IMR-90 (cell line): Measurements from ENCODE around the gene DNAJC5G. TPM values are rescaled to one million over a fixed set of nuclear protein-coding genes. Genes with fewer than 3 reads are reported as not detected.

Experiments
- ATAC-seq: fragments of 200-7000 bp; cut with Tn5 transposase; 2 replicates; pipeline ENCODE4 v1.9.1; 2020; ENCODE audit warnings: low read depth, mild to moderate bottlenecking, moderate library complexity
- Bru-seq: library from RNA; stranded (reverse); fragments of 400-500 nt; gene quantifications from one replicate; lab custom pipeline; 2021; lab: Mats Ljungman, UMichigan
- BruChase-seq, 2 experiments: library from RNA; stranded (reverse); fragments of 400-500 nt; gene quantifications; one replicate each; lab custom pipeline; 2021; lab: Mats Ljungman, UMichigan
- BruUV-seq: library from RNA; stranded (reverse); fragments of 400-500 nt; replicated peaks from 2 replicates; lab custom pipeline; 2021; lab: Mats Ljungman, UMichigan
- CTCF ChIA-PET: fragments of 300-600 bp; formaldehyde crosslinking; extraction: SDS; loops from one replicate; lab custom pipeline; 2021; ENCODE audit warnings: antibody characterized with exemption; lab: Yijun Ruan, JAX
- POLR2A ChIA-PET: fragments of 300-600 bp; sonication (Branson Sonifier 250); formaldehyde crosslinking; loops from one replicate; lab custom pipeline; 2022; ENCODE audit warnings: antibody characterized with exemption; ENCODE audit not compliant: unreplicated experiment; lab: Charles Lee
- DNase-seq: peaks from one replicate; pipeline ENCODE4 v3.0.0; 2013
- H2AFZ ChIP-seq: replicated peaks from 2 replicates; pipeline ENCODE3; 2013; ENCODE audit warnings: low read length, mild to moderate bottlenecking; ENCODE audit not compliant: poor library complexity
- H2AK5ac ChIP-seq: 2 replicates; pipeline ENCODE4 v1.6.1; 2013; ENCODE audit warnings: low read depth, low read length, inconsistent platforms
- H2AK9ac ChIP-seq: replicated peaks from 2 replicates; pipeline ENCODE3; 2013; ENCODE audit warnings: mild to moderate bottlenecking, low read depth, low read length, moderate library complexity; ENCODE audit not compliant: poor library complexity
- H2BK120ac ChIP-seq: 2 replicates; pipeline ENCODE4 v1.6.1; 2013; ENCODE audit warnings: low read depth, low read length, inconsistent platforms
- H2BK15ac ChIP-seq: 3 replicates; pipeline ENCODE4 v1.6.1; 2013; ENCODE audit warnings: low read depth, low read length, inconsistent platforms
- H2BK20ac ChIP-seq: 2 replicates; pipeline ENCODE4 v1.6.1; 2013; ENCODE audit warnings: low read depth, mild to moderate bottlenecking, inconsistent platforms, low read length, moderate library complexity
- H2BK5ac ChIP-seq: 2 replicates; pipeline ENCODE4 v1.6.1; 2013; ENCODE audit warnings: mild to moderate bottlenecking, low read depth, low read length, inconsistent platforms; ENCODE audit not compliant: poor library complexity, severe bottlenecking
- H3K14ac ChIP-seq: replicated peaks from 2 replicates; pipeline ENCODE4 v1.6.1; 2013; ENCODE audit warnings: low read depth, low read length, inconsistent platforms
- H3K18ac ChIP-seq: 2 replicates; pipeline ENCODE4 v1.6.1; 2013; ENCODE audit warnings: low read depth, low read length, control low read depth
- H3K23ac ChIP-seq: 2 replicates; pipeline ENCODE4 v1.6.1; 2013; ENCODE audit warnings: low read depth, low read length, inconsistent platforms
- H3K27ac ChIP-seq: 2 replicates; pipeline ENCODE4 v1.5.1; 2013; ENCODE audit warnings: mild to moderate bottlenecking, control low read depth, low read length; ENCODE audit not compliant: insufficient read depth
- H3K27me3 ChIP-seq: 2 replicates; pipeline ENCODE4 v1.6.1; 2013; ENCODE audit warnings: low read length; ENCODE audit not compliant: control insufficient read depth, insufficient read depth
- H3K36me3 ChIP-seq: 2 replicates; pipeline ENCODE4 v1.6.1; 2013; ENCODE audit warnings: low read length, mixed read lengths; ENCODE audit not compliant: control insufficient read depth, insufficient read depth
- H3K4ac ChIP-seq: 2 replicates; pipeline ENCODE4 v1.6.1; 2013; ENCODE audit warnings: low read depth, low read length, inconsistent platforms
- H3K4me1 ChIP-seq: 2 replicates; pipeline ENCODE4 v1.6.1; 2013; ENCODE audit warnings: low read length, mixed read lengths; ENCODE audit not compliant: control insufficient read depth, insufficient read depth
- H3K4me2 ChIP-seq: 2 replicates; pipeline ENCODE4 v1.6.1; 2013; ENCODE audit warnings: low read depth, mild to moderate bottlenecking, control low read depth, low read length, moderate library complexity
- H3K4me3 ChIP-seq: 2 replicates; pipeline ENCODE4 v1.5.1; 2013; ENCODE audit warnings: low read depth, mild to moderate bottlenecking, control low read depth, low read length, moderate library complexity; ENCODE audit not compliant: insufficient read depth
- H3K56ac ChIP-seq: 2 replicates; pipeline ENCODE4 v1.6.1; 2013; ENCODE audit warnings: low read length, inconsistent platforms; ENCODE audit not compliant: insufficient read depth; ENCODE audit errors: extremely low read depth
- H3K79me1 ChIP-seq, 2 experiments: 2 replicates each; pipeline ENCODE4 v1.6.1; 2013; ENCODE audit warnings: low read length in 2 of 2, inconsistent platforms in 1 of 2, low read depth in 1 of 2
- H3K9ac ChIP-seq: 2 replicates; pipeline ENCODE4 v1.6.1; 2013; ENCODE audit warnings: low read depth, low read length, control low read depth
- H3K9me1 ChIP-seq: 2 replicates; pipeline ENCODE4 v1.6.1; 2013; ENCODE audit warnings: low read length, inconsistent platforms; ENCODE audit not compliant: insufficient read depth
- H3K9me3 ChIP-seq: 2 replicates; pipeline ENCODE4 v1.6.1; 2013; ENCODE audit warnings: low read length; ENCODE audit not compliant: control insufficient read depth, insufficient read depth
- H4K20me1 ChIP-seq: 2 replicates; pipeline ENCODE4 v1.6.1; 2013; ENCODE audit warnings: low read length, inconsistent platforms; ENCODE audit not compliant: insufficient read depth
- H4K5ac ChIP-seq: 2 replicates; pipeline ENCODE4 v1.6.1; 2013; ENCODE audit warnings: mild to moderate bottlenecking, low read depth, low read length, control low read depth
- H4K8ac ChIP-seq, 2 experiments: 2 replicates each; pipeline ENCODE4 v1.6.1; 2013; ENCODE audit warnings: low read depth in 2 of 2, low read length in 2 of 2, control low read depth in 1 of 2, inconsistent platforms in 1 of 2
- H4K91ac ChIP-seq: 2 replicates; pipeline ENCODE4 v1.6.1; 2013; ENCODE audit warnings: low read depth, low read length, inconsistent platforms; ENCODE audit not compliant: insufficient read depth
- CEBPB ChIP-seq: IDR thresholded peaks from 2 replicates; pipeline ENCODE4 v1.6.1; 2012; ENCODE audit warnings: low read depth, low read length, improper control_type of control experiment
- RAD21 ChIP-seq: IDR thresholded peaks from 2 replicates; pipeline ENCODE4 v1.6.1; 2012; ENCODE audit warnings: low read length, improper control_type of control experiment
- RCOR1 ChIP-seq: IDR thresholded peaks from 2 replicates; pipeline ENCODE4 v1.6.1; 2012; ENCODE audit warnings: mild to moderate bottlenecking, low read length, improper control_type of control experiment; ENCODE audit not compliant: insufficient replicate concordance
- RFX5 ChIP-seq: IDR thresholded peaks from 2 replicates; pipeline ENCODE4 v1.8.0; 2012; ENCODE audit warnings: low read depth, mild to moderate bottlenecking, low read length, moderate library complexity
- SMC3 ChIP-seq: fragments of 150-350 bp; IDR thresholded peaks from 2 replicates; pipeline ENCODE4 v1.6.1; 2016; ENCODE audit warnings: low read depth, mild to moderate bottlenecking, antibody characterized with exemption, low read length, moderate library complexity
- WGBS, 2 experiments: methylation state at CpG; one replicate each; pipeline versions ENCODE4 v1.1.5 to v1.1.7; 2013; ENCODE audit warnings: missing lambda C conversion rate in 2 of 2; ENCODE audit not compliant: insufficient read length in 1 of 2; ENCODE audit errors: extremely low coverage in 2 of 2; 5-methylcytosine and 5-hydroxymethylcytosine counted together
- dilution Hi-C: fragments of 300-500 bp; cut with HindIII; formaldehyde crosslinking; loops from one replicate; pipeline ENCODE4 v1.14.3; 2018; ENCODE audit warnings: low sequenced_read_pairs; ENCODE audit not compliant: unreplicated experiment
- in situ Hi-C: fragments of 300-500 bp; cut with MboI; formaldehyde crosslinking; loops from 3 replicates; pipeline ENCODE4 v1.14.3; 2019; ENCODE audit warnings: low sequenced_read_pairs, inconsistent platforms, mixed read lengths
- intact Hi-C: fragments of 100-400 bp; cut with micrococcal nuclease; formaldehyde crosslinking; loops from 2 replicates; pipeline ENCODE4 v1.10.0; 2022
- long read RNA-seq: library from polyadenylated mRNA; unstranded; transcript quantifications from one replicate; pipeline ENCODE4 v2.0.0, GENCODE V29; 2021; ENCODE audit not compliant: unreplicated experiment
- polyA plus RNA-seq, 3 experiments: library from polyadenylated mRNA; depleted of rRNA; stranded (reverse); fragments of >200 nt; gene quantifications; 2 replicates each; pipeline ENCODE4 v1.2.3, GENCODE V29; 2012; ENCODE audit warnings: low replicate concordance in 1 of 3
- total RNA-seq: library from RNA; depleted of rRNA; stranded (reverse); fragments of >200 nt; gene quantifications from 2 replicates; pipeline ENCODE4 v1.2.3, GENCODE V29; 2012; rRNA removed
- TF ChIP-seq, protein P1 (sequence below): conservative IDR thresholded peaks from 2 replicates; pipeline ENCODE4 v1.5.1; 2012; ENCODE audit warnings: mild to moderate bottlenecking, low read depth, low read length, improper control_type of control experiment
- TF ChIP-seq, protein P2 (sequence below): fragments of 150-350 bp; IDR thresholded peaks from 2 replicates; pipeline ENCODE4 v1.6.1; 2016; ENCODE audit warnings: low read depth, mild to moderate bottlenecking, low read length, moderate library complexity, borderline replicate concordance

Gene DNAJC5G, protein sequence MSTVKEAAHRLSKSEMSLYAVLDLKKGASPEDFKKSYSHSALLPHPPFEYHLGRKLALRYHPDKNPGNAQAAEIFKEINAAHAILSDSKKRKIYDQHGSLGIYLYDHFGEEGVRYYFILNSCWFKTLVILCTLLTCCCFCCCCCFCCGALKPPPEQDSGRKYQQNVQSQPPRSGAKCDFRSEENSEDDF
- not detected in 2 replicates for total RNA-seq
- polyA plus RNA-seq (2012; rRNA removed) = not detected in 2 replicates
- not detected in 2 replicates for polyA plus RNA-seq (2012; cell fraction: cytosol; rRNA removed)
- not detected in 2 replicates for polyA plus RNA-seq (2012; cell fraction: nucleus; rRNA removed; ENCODE audit: low replicate concordance)
- not detected for Bru-seq, nascent RNA
- BruChase-seq, experiment 1, labeled RNA remaining after a 6-hour chase = not detected
- BruChase-seq, experiment 2, labeled RNA remaining after a 2-hour chase = not detected
- long read RNA-seq = 0 reads

DNA sequence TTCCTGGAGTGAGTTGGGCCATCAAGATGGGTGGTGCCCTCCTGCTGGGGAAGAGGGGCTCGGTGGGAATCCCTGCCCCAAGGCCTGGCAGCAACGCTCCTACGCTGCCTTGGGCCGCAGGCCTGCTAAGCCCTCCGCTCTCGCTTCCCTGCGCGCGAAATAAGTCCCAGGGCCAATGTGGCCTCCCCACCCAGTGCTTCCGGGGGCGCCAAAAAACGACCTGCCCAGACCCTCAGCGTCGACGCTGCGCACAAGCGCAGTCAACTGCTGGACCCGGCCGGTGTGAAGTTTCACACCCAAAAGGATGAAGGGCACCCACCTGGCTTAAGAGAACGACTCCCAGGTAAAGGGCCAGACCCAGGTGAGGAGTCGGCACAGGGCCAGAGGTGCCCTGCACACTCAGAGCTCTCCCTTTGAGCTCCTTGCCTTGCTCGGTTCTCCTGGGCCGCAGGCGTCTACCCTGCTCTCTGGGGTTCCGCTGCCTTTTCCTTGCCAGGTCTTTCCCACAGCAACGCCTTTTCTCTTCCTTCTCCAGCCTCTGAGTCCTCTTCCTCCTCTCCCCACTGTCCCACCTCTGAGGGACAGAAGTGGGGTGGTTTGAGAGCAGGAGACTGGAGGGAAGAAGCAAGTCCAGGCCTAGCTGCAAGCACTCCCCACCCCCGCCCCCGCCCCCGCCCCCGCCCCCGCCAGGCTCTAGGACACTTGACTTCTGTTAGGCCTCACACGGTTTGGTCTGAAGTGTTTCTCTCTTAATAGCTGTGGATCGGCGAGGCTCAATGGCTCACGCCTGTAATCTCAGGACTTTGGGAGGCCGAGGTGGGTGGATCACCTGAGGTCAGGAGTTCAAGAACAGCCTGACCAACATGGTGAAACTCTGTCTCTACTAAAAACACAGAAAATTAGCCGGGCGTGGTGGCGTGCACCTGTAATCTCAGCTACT, at the start of gene DNAJC5G:
Gene DNAJC5G, plus strand, starts transcription at position 223 of the 940 bp plus-strand sequence. CDS start 1,296 bp downstream, outside the sequence.
- H3K4ac ChIP-seq = no peak within 1 kb of the TSS
- DNase-seq = no peak
- CTCF ChIA-PET = no interaction called here
- H3K4me2 ChIP-seq = no peak within 1 kb of the TSS
- H3K27me3 ChIP-seq = peaks cover 30% of the 10 kb centered on the region
- H3K4me3 ChIP-seq = no peak within 1 kb of the TSS
- H2AFZ ChIP-seq = no peak within 1 kb of the TSS
- dilution Hi-C loops = no loop called here
- intact Hi-C loops = no loop called here
- no peak within 1 kb of the TSS for H3K23ac ChIP-seq
- no peak within 1 kb of the TSS for H3K14ac ChIP-seq
- no peak within 1 kb of the TSS for H3K9ac ChIP-seq
- no peak within 1 kb of the TSS for H4K91ac ChIP-seq
- no peaks in the 10 kb centered on the region for H3K36me3 ChIP-seq
- no peak within 1 kb of the TSS for H4K8ac ChIP-seq
- no peak within 1 kb of the TSS for H2BK120ac ChIP-seq
- no peak within 1 kb of the TSS for H3K18ac ChIP-seq
- POLR2A ChIA-PET = no interaction called here
- no peak within 1 kb of the TSS for H3K27ac ChIP-seq
- no peak within 1 kb of the TSS for H4K5ac ChIP-seq
- no peak within 1 kb of the TSS for H3K56ac ChIP-seq
- in situ Hi-C loops = no loop called here
- no peaks in the 10 kb centered on the region for H3K9me3 ChIP-seq
- TF ChIP-seq, protein P1, sequence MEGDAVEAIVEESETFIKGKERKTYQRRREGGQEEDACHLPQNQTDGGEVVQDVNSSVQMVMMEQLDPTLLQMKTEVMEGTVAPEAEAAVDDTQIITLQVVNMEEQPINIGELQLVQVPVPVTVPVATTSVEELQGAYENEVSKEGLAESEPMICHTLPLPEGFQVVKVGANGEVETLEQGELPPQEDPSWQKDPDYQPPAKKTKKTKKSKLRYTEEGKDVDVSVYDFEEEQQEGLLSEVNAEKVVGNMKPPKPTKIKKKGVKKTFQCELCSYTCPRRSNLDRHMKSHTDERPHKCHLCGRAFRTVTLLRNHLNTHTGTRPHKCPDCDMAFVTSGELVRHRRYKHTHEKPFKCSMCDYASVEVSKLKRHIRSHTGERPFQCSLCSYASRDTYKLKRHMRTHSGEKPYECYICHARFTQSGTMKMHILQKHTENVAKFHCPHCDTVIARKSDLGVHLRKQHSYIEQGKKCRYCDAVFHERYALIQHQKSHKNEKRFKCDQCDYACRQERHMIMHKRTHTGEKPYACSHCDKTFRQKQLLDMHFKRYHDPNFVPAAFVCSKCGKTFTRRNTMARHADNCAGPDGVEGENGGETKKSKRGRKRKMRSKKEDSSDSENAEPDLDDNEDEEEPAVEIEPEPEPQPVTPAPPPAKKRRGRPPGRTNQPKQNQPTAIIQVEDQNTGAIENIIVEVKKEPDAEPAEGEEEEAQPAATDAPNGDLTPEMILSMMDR = no peak
- TF ChIP-seq, protein P2, sequence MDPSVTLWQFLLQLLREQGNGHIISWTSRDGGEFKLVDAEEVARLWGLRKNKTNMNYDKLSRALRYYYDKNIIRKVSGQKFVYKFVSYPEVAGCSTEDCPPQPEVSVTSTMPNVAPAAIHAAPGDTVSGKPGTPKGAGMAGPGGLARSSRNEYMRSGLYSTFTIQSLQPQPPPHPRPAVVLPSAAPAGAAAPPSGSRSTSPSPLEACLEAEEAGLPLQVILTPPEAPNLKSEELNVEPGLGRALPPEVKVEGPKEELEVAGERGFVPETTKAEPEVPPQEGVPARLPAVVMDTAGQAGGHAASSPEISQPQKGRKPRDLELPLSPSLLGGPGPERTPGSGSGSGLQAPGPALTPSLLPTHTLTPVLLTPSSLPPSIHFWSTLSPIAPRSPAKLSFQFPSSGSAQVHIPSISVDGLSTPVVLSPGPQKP = no peak
- TF ChIP-seq RFX5 (no peak), CEBPB (no peak), RAD21 (no peak), SMC3 (no peak), RCOR1 (no peak)
- no TSS peak for BruUV-seq
- no peaks in the 10 kb centered on the region for H4K20me1 ChIP-seq
- 88% methylated on average over 16 of the region's 39 CpGs; no CpG with 5 or more reads in 1 of the 2 experiments for WGBS, 2 experiments
- H2AK9ac ChIP-seq = no peak within 1 kb of the TSS
- H2BK15ac ChIP-seq = no peak within 1 kb of the TSS
- H2BK20ac ChIP-seq = no peak within 1 kb of the TSS
- H2BK5ac ChIP-seq = no peak within 1 kb of the TSS
- H3K79me1 ChIP-seq = no peaks in the 10 kb centered on the region
- no peak within 1 kb of the TSS for H2AK5ac ChIP-seq
- H3K4me1 ChIP-seq = peaks cover 11% of the 10 kb centered on the region
- ATAC-seq = no peak
- H3K9me1 ChIP-seq = peaks cover 3% of the 10 kb centered on the region
